GM10248 (cell line): Measurements from ENCODE around the gene SLC26A8.
"Not testable (repeated sequence)": the region's sequence is repeated elsewhere in the genome, so short reads cannot be mapped to it uniquely, and the experiment has no call there.

ENCODE experiments used
- CTCF ChIA-PET: fragments of 300-600 bp; sonication (Branson Sonifier 250); formaldehyde crosslinking; extraction: SDS; loops from one replicate; lab custom pipeline; 2021; ENCODE audit warnings: antibody characterized with exemption; lab: Yijun Ruan, JAX
- POLR2A ChIA-PET: fragments of 350-650 bp; sonication (Branson Sonifier 250); formaldehyde crosslinking; extraction: SDS; loops from one replicate; lab custom pipeline; 2020; ENCODE audit warnings: antibody characterized with exemption; lab: Yijun Ruan, JAX
- DNase-seq: peaks from one replicate; pipeline ENCODE4 v3.0.0; 2012; ENCODE audit errors: extremely low spot score
- CTCF ChIP-seq: IDR thresholded peaks from 2 replicates; pipeline ENCODE4 v1.5.1; 2012; ENCODE audit warnings: mild to moderate bottlenecking, low read depth; ENCODE audit errors: extremely low read depth, missing control alignments, control extremely low read depth

SLC26A8 gene

GRCh38 chr6:36015666-36016065 lies 8.8 kb downstream of the SLC26A8 start:
- CTCF ChIA-PET, result interaction anchor here (2.1 kb wide), 1 partner anchor 11 kb away, joined by 8 read pairs; no protein-coding TSS in a partner anchor
- POLR2A ChIA-PET, result no interaction called here
- DNase-seq, result no peak
- TF ChIP-seq CTCF, result no peak

- TF ChIP-seq CTCF, result no peak
- POLR2A ChIA-PET, result no interaction called here
- CTCF ChIA-PET, result interaction anchor here (0.7 kb wide), 1 partner anchor 121 kb away, joined by 4 read pairs; no protein-coding TSS in a partner anchor
- no peak for DNase-seq
These were observed 24.0 kb downstream of the SLC26A8 start for GRCh38 chr6:36000451-36000850.

- no peak for TF ChIP-seq CTCF
- DNase-seq, result no peak
- ChIA-PET CTCF (interaction anchor here (0.7 to 2.0 kb wide), 3 partner anchors 34 to 238 kb away, joined by 3 to 4 read pairs (median 3); partner anchors contain the start of gene MAPK14), POLR2A (interaction anchor here (0.7 kb wide), 1 partner anchor 149 kb away, joined by 6 read pairs; no protein-coding TSS in a partner anchor)
These were observed 31.3 kb downstream of the SLC26A8 start for GRCh38 chr6:35993150-35993549.

- CTCF ChIA-PET, result interaction anchor here (0.8 kb wide), 1 partner anchor 34 kb away, joined by 3 read pairs; no protein-coding TSS in a partner anchor
- POLR2A ChIA-PET, DNase-seq: not testable (repeated sequence)
These were observed 36.4 kb downstream of the SLC26A8 start for GRCh38 chr6:35988047-35988446.

GRCh38 chr6:35984701-35985100 lies 39.7 kb downstream of the SLC26A8 start:
- no peak for DNase-seq
- CTCF ChIA-PET, result interaction anchor here (1.2 kb wide), 1 partner anchor 111 kb away, joined by 3 read pairs; no protein-coding TSS in a partner anchor
- POLR2A ChIA-PET, result no interaction called here
- no peak for TF ChIP-seq CTCF

- no peak for DNase-seq
- ChIA-PET POLR2A (no interaction called here), CTCF (interaction anchor here (1.2 kb wide), 1 partner anchor 11 kb away, joined by 3 read pairs; no protein-coding TSS in a partner anchor)
- TF ChIP-seq CTCF, result no peak
These were observed 43.3 kb downstream of the SLC26A8 start for GRCh38 chr6:35980991-35981645.

- CTCF ChIA-PET, result interaction anchor here (1.2 to 1.5 kb wide), 2 partner anchors 12 to 115 kb away, joined by 3 to 7 read pairs; no protein-coding TSS in a partner anchor
- POLR2A ChIA-PET, DNase-seq: not testable (repeated sequence)
These were observed 44.3 kb downstream of the SLC26A8 start for GRCh38 chr6:35980126-35980525.

- POLR2A ChIA-PET, result no interaction called here
- TF ChIP-seq CTCF, result no peak
- CTCF ChIA-PET, result no interaction called here
- DNase-seq, result no peak
These were observed 47.1 kb downstream of the SLC26A8 start for GRCh38 chr6:35977308-35977707.
